Neuronal stem cell (in vitro differentiated cells): ENCODE results near the gene CCN5.

Source experiments
- DNase-seq: peaks from one replicate; pipeline ENCODE4 v3.0.0-alpha.2; 2013; ENCODE audit warnings: low spot score
- H2AFZ ChIP-seq: one replicate; pipeline ENCODE4 v1.6.1; 2013; ENCODE audit warnings: mild to moderate bottlenecking, low read length, inconsistent platforms
- H2AK5ac ChIP-seq: 2 replicates; pipeline ENCODE4 v1.6.1; 2013; ENCODE audit warnings: low read depth, mild to moderate bottlenecking, inconsistent platforms, low read length, moderate library complexity, mixed read lengths
- H2BK120ac ChIP-seq: 2 replicates; pipeline ENCODE4 v1.6.1; 2013; ENCODE audit warnings: low read depth, mild to moderate bottlenecking, inconsistent platforms, low read length, moderate library complexity, mixed read lengths
- H2BK12ac ChIP-seq: one replicate; pipeline ENCODE4 v1.6.1; 2013; ENCODE audit warnings: low read length, inconsistent platforms
- H2BK15ac ChIP-seq: 2 replicates; pipeline ENCODE4 v1.6.1; 2013; ENCODE audit warnings: mild to moderate bottlenecking, low read length, inconsistent platforms, mixed read lengths
- H2BK5ac ChIP-seq: one replicate; pipeline ENCODE4 v1.6.1; 2013; ENCODE audit warnings: inconsistent platforms, mild to moderate bottlenecking, low read length, moderate library complexity
- H3K14ac ChIP-seq: one replicate; pipeline ENCODE4 v1.6.1; 2013; ENCODE audit warnings: low read length, inconsistent platforms
- H3K18ac ChIP-seq: 2 replicates; pipeline ENCODE4 v1.6.1; 2013; ENCODE audit warnings: low read length, inconsistent platforms
- H3K23ac ChIP-seq: 2 replicates; pipeline ENCODE4 v1.6.1; 2013; ENCODE audit warnings: low read depth, mild to moderate bottlenecking, mixed read lengths, low read length, inconsistent platforms; ENCODE audit not compliant: poor library complexity
- H3K27ac ChIP-seq: replicated peaks from 3 replicates; pipeline ENCODE4 v1.5.1; 2013; ENCODE audit warnings: low read length, inconsistent platforms
- H3K27me3 ChIP-seq, 3 experiments: 2 replicates each; pipeline ENCODE4 v1.6.1; 2013; ENCODE audit warnings: low read length in 3 of 3, mild to moderate bottlenecking in 2 of 3, inconsistent platforms in 1 of 3, low read depth in 1 of 3, mixed read lengths in 1 of 3, moderate library complexity in 1 of 3; ENCODE audit not compliant: control insufficient read depth in 3 of 3, insufficient read depth in 3 of 3
- H3K36me3 ChIP-seq, 2 donors: replicated peaks in 1 of 2; 2 replicates each; pipeline ENCODE4 v1.6.1; 2013; ENCODE audit warnings: low read length in 2 of 2; ENCODE audit not compliant: control insufficient read depth in 2 of 2, insufficient read depth in 2 of 2
- H3K4ac ChIP-seq: 2 replicates; pipeline ENCODE4 v1.6.1; 2013; ENCODE audit warnings: inconsistent platforms, mild to moderate bottlenecking, low read length, moderate library complexity
- H3K4me1 ChIP-seq, 2 donors: 1 replicate in 1 of 2; 2 replicates in 1 of 2; pipeline ENCODE4 v1.6.1; 2013; ENCODE audit warnings: low read length in 2 of 2, low read depth in 1 of 2; ENCODE audit not compliant: control insufficient read depth in 2 of 2, insufficient read depth in 1 of 2
- H3K4me2 ChIP-seq: one replicate; pipeline ENCODE4 v1.6.1; 2013; ENCODE audit warnings: mild to moderate bottlenecking, low read length, inconsistent platforms; ENCODE audit not compliant: insufficient read depth, poor library complexity, severe bottlenecking
- H3K4me3 ChIP-seq, 2 donors: 2 replicates each; pipeline ENCODE4 v1.5.1; 2013; ENCODE audit warnings: low read length in 2 of 2, mild to moderate bottlenecking in 2 of 2, inconsistent platforms in 1 of 2, moderate library complexity in 1 of 2
- H3K79me1 ChIP-seq: one replicate; pipeline ENCODE4 v1.6.1; 2013; ENCODE audit warnings: low read depth, mild to moderate bottlenecking, inconsistent platforms, low read length, moderate library complexity
- H3K9ac ChIP-seq: one replicate; pipeline ENCODE4 v1.6.1; 2013; ENCODE audit warnings: mild to moderate bottlenecking, low read depth, low read length, inconsistent platforms; ENCODE audit not compliant: poor library complexity
- H3K9me3 ChIP-seq, 2 donors: replicated peaks in 1 of 2; 2 replicates each; pipeline versions ENCODE3 to v1.6.1; 2013; ENCODE audit warnings: low read length in 2 of 2, mild to moderate bottlenecking in 2 of 2, inconsistent platforms in 1 of 2, low read depth in 1 of 2, mixed read lengths in 1 of 2, moderate library complexity in 1 of 2; ENCODE audit not compliant: control insufficient read depth in 2 of 2, insufficient read depth in 1 of 2
- H4K8ac ChIP-seq: one replicate; pipeline ENCODE4 v1.6.1; 2013; ENCODE audit warnings: low read depth, mild to moderate bottlenecking, inconsistent platforms, low read length, moderate library complexity
- H4K91ac ChIP-seq: one replicate; pipeline ENCODE4 v1.6.1; 2013; ENCODE audit warnings: low read length, low read depth, mild to moderate bottlenecking, inconsistent platforms; ENCODE audit not compliant: poor library complexity
- WGBS, 2 donors: extraction: QIAGEN DNeasy Blood & Tissue Kit; methylation state at CpG; one replicate each; pipeline ENCODE4 v1.1.7; 2013; ENCODE audit warnings: missing lambda C conversion rate in 2 of 2, mixed read lengths in 1 of 2; ENCODE audit not compliant: insufficient read length in 2 of 2, insufficient replicate concordance in 1 of 2; ENCODE audit errors: extremely low coverage in 2 of 2; 5-methylcytosine and 5-hydroxymethylcytosine counted together

Gene CCN5

GRCh38 chr20:44722990-44723389, 7.8 kb downstream of the CCN5 start:
- Histone ChIP-seq H3K23ac (no peak overlapping the region), H3K9ac (no peak overlapping the region), H3K27me3 (peaks cover 0 to 8% (median 0%) of the 10 kb centered on the region in 3 experiments), H4K91ac (no peak overlapping the region), H3K79me1 (no peaks in the 10 kb centered on the region), H2BK15ac (no peak overlapping the region), H2AK5ac (no peak overlapping the region), H3K4me2 (no peak overlapping the region), H3K4me1 (peaks cover 0 to 2% of the 10 kb centered on the region in 2 donors), H2BK12ac (no peak overlapping the region), H3K36me3 (no peaks in the 10 kb centered on the region), H2BK5ac (no peak overlapping the region), H3K9me3 (no peaks in the 10 kb centered on the region), H3K27ac (no peak overlapping the region), H3K14ac (no peak overlapping the region), H2AFZ (no peak overlapping the region), H3K18ac (no peak overlapping the region), H4K8ac (no peak overlapping the region), H3K4me3 (no peak overlapping the region), H3K4ac (no peak overlapping the region), H2BK120ac (no peak overlapping the region)
- no peak for DNase-seq
- WGBS, 2 donors, result no CpG with 5 or more reads among the region's 2 CpGs

- Histone ChIP-seq H3K18ac (no peak overlapping the region), H3K79me1 (no peaks in the 10 kb centered on the region), H3K4me1 (peaks cover 0 to 2% of the 10 kb centered on the region in 2 donors), H3K27ac (no peak overlapping the region), H3K23ac (no peak overlapping the region), H4K8ac (no peak overlapping the region), H3K4me3 (no peak overlapping the region), H2BK120ac (no peak overlapping the region), H3K27me3 (peaks cover 0 to 6% (median 0%) of the 10 kb centered on the region in 3 experiments), H2AK5ac (no peak overlapping the region), H3K9me3 (no peaks in the 10 kb centered on the region), H2BK15ac (no peak overlapping the region), H3K36me3 (no peaks in the 10 kb centered on the region), H4K91ac (no peak overlapping the region), H3K9ac (no peak overlapping the region), H2BK5ac (no peak overlapping the region), H3K14ac (no peak overlapping the region), H2BK12ac (no peak overlapping the region), H3K4ac (no peak overlapping the region), H2AFZ (no peak overlapping the region), H3K4me2 (no peak overlapping the region)
- no CpG with 5 or more reads among the region's 7 CpGs for WGBS, 2 donors
- no peak for DNase-seq
These were observed 8.2 kb downstream of the CCN5 start for GRCh38 chr20:44723391-44723790.

GRCh38 chr20:44723798-44724362, 8.7 kb downstream of the CCN5 start:
- Histone ChIP-seq H2BK120ac (no peak overlapping the region), H3K4me2 (no peak overlapping the region)
- WGBS, 2 donors, result no CpG with 5 or more reads among the region's 9 CpGs

GRCh38 chr20:44724423-44725091, 9.4 kb downstream of the CCN5 start:
- Histone ChIP-seq H4K8ac (no peak overlapping the region), H3K9me3 (no peaks in the 10 kb centered on the region), H2AFZ (no peak overlapping the region), H3K9ac (peak overlapping the region; percentile 45), H4K91ac (no peak overlapping the region), H2AK5ac (peak overlapping the region; percentile 42), H3K4ac (no peak overlapping the region), H2BK120ac (no peak overlapping the region), H3K23ac (peak overlapping the region; percentile 29), H3K79me1 (no peaks in the 10 kb centered on the region), H3K4me1 (peaks cover 0 to 6% of the 10 kb centered on the region in 2 donors), H2BK5ac (no peak overlapping the region), H3K4me2 (no peak overlapping the region), H3K27ac (no peak overlapping the region), H3K14ac (no peak overlapping the region), H2BK12ac (no peak overlapping the region), H3K27me3 (no peaks in the 10 kb centered on the region), H3K18ac (peak overlapping the region; percentile 42), H3K36me3 (no peaks in the 10 kb centered on the region), H2BK15ac (no peak overlapping the region), H3K4me3 (no peak overlapping the region)
- no CpG with 5 or more reads among the region's 26 CpGs for WGBS, 2 donors
- no peak for DNase-seq

More at GRCh38 chr20:44723798-44724362, 8.7 kb downstream of the CCN5 start:
- Histone ChIP-seq H3K9me3 (no peaks in the 10 kb centered on the region), H3K18ac (no peak overlapping the region), H2BK12ac (no peak overlapping the region), H4K91ac (no peak overlapping the region), H2BK5ac (no peak overlapping the region), H4K8ac (no peak overlapping the region), H3K4me3 (no peak overlapping the region), H3K27ac (no peak overlapping the region), H3K79me1 (no peaks in the 10 kb centered on the region), H3K14ac (no peak overlapping the region), H3K23ac (no peak overlapping the region), H2BK15ac (no peak overlapping the region), H2AFZ (no peak overlapping the region), H3K27me3 (peaks cover 0 to 3% (median 0%) of the 10 kb centered on the region in 3 experiments), H3K4me1 (peaks cover 0 to 3% of the 10 kb centered on the region in 2 donors), H3K9ac (no peak overlapping the region), H3K36me3 (no peaks in the 10 kb centered on the region), H2AK5ac (no peak overlapping the region), H3K4ac (no peak overlapping the region)
- no peak for DNase-seq
